ENCODE results near the gene POU2AF1. TPM values are rescaled to one million over a fixed set of nuclear protein-coding genes. Genes with fewer than 3 reads are reported as not detected.

Gene POU2AF1
- total RNA-seq, 3 donors from 2014 or later (not counting 1 experiment from before 2014, with no cell fraction given) = 0.82 to 16.8 (median 1.1) TPM

DNA sequence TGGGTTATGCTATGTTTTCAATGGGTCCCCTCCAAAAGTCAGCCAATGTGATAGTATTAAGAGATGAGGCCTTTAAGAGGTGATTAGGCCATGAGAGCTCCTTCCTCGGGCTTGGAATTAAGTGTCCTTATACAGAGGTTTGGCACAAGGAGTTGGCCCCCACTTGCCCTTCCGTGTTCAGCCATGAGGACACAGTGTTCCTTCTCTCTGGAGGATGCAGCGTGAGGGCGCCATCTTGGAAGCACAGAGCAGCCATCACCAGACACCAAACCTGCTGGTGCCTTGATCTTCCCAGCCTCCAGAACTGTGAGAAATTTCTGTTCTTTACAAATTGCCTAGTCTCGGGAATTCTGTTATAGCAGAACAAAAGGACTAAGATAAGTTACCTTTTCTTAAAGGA, 53.8 kb downstream of the POU2AF1 start:
- Histone ChIP-seq H3K27ac (ENCODE audit: low read length) (no peak overlapping the region), H3K27me3 (ENCODE audit: control insufficient read depth, insufficient read depth, low read length) (no peaks in the 10 kb centered on the region), H3K36me3 (ENCODE audit: control insufficient read depth, insufficient read depth, low read length) (no peaks in the 10 kb centered on the region), H3K9me3 (ENCODE audit: control insufficient read depth, insufficient read depth, low read length) (no peaks in the 10 kb centered on the region), H3K4me3 (ENCODE audit: low read length) (no peak overlapping the region), H3K4me1 (ENCODE audit: control insufficient read depth, insufficient read depth, low read length) (no peaks in the 10 kb centered on the region)
- H3K4me1 Mint-ChIP-seq = no peaks in the 10 kb centered on the region
- H3K27me3 Mint-ChIP-seq (ENCODE audit: low read depth in 2 of 2) = peaks cover 5 to 6% of the 10 kb centered on the region in 2 donors
- WGBS (ENCODE audit: insufficient coverage) = 93% methylated on average over 4 of the region's 5 CpGs
- H3K36me3 Mint-ChIP-seq = no peaks in the 10 kb centered on the region
- no peak overlapping the region for H3K4me3 Mint-ChIP-seq
- H3K27ac Mint-ChIP-seq = no peak overlapping the region
- intact Hi-C loops (cut with micrococcal nuclease) = no loop called here
- ATAC-seq (no peak), DNase-seq (no peak)
- TF ChIP-seq, protein P1, sequence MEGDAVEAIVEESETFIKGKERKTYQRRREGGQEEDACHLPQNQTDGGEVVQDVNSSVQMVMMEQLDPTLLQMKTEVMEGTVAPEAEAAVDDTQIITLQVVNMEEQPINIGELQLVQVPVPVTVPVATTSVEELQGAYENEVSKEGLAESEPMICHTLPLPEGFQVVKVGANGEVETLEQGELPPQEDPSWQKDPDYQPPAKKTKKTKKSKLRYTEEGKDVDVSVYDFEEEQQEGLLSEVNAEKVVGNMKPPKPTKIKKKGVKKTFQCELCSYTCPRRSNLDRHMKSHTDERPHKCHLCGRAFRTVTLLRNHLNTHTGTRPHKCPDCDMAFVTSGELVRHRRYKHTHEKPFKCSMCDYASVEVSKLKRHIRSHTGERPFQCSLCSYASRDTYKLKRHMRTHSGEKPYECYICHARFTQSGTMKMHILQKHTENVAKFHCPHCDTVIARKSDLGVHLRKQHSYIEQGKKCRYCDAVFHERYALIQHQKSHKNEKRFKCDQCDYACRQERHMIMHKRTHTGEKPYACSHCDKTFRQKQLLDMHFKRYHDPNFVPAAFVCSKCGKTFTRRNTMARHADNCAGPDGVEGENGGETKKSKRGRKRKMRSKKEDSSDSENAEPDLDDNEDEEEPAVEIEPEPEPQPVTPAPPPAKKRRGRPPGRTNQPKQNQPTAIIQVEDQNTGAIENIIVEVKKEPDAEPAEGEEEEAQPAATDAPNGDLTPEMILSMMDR (IDR thresholded peaks at IDR 0.05) = no peak
- no peaks in the 10 kb centered on the region for H3K9me3 Mint-ChIP-seq

DNA sequence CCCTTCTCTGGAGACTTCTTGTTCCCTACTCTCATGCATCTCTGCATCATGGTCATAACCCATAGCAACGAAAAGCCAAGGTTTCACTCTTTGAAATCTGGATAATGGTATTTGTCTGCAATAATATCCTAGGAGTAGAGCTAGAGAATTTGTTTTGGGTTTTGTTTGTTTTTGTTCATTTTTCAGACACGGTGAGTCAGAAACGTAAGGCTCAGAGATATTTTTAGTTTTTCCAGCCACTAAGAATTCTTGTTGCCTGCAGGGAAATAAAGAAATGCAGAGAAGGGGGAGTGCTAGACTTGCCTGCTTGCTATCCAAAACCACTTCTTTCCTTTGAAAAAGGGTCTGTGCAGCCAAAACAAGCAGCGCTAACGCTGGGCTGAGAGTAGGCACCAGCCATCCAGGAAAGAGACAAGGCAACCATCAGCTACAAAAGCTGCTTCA, 54.8 kb downstream of the POU2AF1 start:
- no peaks in the 10 kb centered on the region for H3K9me3 Mint-ChIP-seq
- H3K4me3 Mint-ChIP-seq = no peak overlapping the region
- no peak overlapping the region for H3K4me3 ChIP-seq (ENCODE audit: low read length)
- no peaks in the 10 kb centered on the region for H3K36me3 ChIP-seq (ENCODE audit: control insufficient read depth, insufficient read depth, low read length)
- no peak overlapping the region for H3K27ac Mint-ChIP-seq
- DNase-seq (no peak), ATAC-seq (no peak)
- no peaks in the 10 kb centered on the region for H3K4me1 Mint-ChIP-seq
- peaks cover 5 to 6% of the 10 kb centered on the region in 2 donors for H3K27me3 Mint-ChIP-seq (ENCODE audit: low read depth in 2 of 2)
- WGBS (ENCODE audit: insufficient coverage) = 87% methylated on average over 5 of the region's 5 CpGs
- no peaks in the 10 kb centered on the region for H3K27me3 ChIP-seq (ENCODE audit: control insufficient read depth, insufficient read depth, low read length)
- no peaks in the 10 kb centered on the region for H3K9me3 ChIP-seq (ENCODE audit: control insufficient read depth, insufficient read depth, low read length)
- no peaks in the 10 kb centered on the region for H3K36me3 Mint-ChIP-seq
- TF ChIP-seq, protein P1 (IDR thresholded peaks at IDR 0.05) = no peak
- intact Hi-C loops (cut with micrococcal nuclease) = no loop called here
- H3K4me1 ChIP-seq (ENCODE audit: control insufficient read depth, insufficient read depth, low read length) = no peaks in the 10 kb centered on the region
- no peak overlapping the region for H3K27ac ChIP-seq (ENCODE audit: low read length)

DNA sequence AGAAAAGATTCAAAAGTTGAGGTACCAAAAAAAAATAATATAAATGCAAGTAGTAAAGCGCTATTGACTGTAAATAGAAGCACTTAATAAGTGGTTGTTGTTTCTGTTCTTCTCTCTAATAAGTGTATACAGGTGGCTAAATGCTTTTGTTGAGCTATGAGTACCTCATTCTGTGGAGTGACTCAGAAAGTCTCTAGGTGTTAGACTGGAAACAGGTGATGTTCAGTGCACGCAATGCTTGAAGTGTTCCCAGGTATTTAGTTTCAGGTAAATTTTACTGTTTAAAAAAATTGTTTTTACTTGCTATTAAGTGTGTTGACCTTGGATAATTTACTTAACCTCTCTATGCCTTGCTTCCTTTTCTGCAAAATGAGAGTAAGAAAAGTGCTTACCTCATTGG, 56.5 kb downstream of the POU2AF1 start:
- WGBS (ENCODE audit: insufficient coverage) = 93% methylated on average over 2 of the region's 2 CpGs
- H3K4me3 Mint-ChIP-seq = no peak overlapping the region
- no peaks in the 10 kb centered on the region for H3K36me3 Mint-ChIP-seq
- Histone ChIP-seq H3K9me3 (ENCODE audit: control insufficient read depth, insufficient read depth, low read length) (no peaks in the 10 kb centered on the region), H3K4me1 (ENCODE audit: control insufficient read depth, insufficient read depth, low read length) (no peaks in the 10 kb centered on the region), H3K27ac (ENCODE audit: low read length) (no peak overlapping the region), H3K36me3 (ENCODE audit: control insufficient read depth, insufficient read depth, low read length) (no peaks in the 10 kb centered on the region), H3K27me3 (ENCODE audit: control insufficient read depth, insufficient read depth, low read length) (no peaks in the 10 kb centered on the region), H3K4me3 (ENCODE audit: low read length) (no peak overlapping the region)
- H3K4me1 Mint-ChIP-seq = no peaks in the 10 kb centered on the region
- TF ChIP-seq, protein P1 (IDR thresholded peaks at IDR 0.05) = no peak
- no peak for ATAC-seq
- H3K9me3 Mint-ChIP-seq = no peaks in the 10 kb centered on the region
- H3K27me3 Mint-ChIP-seq (ENCODE audit: low read depth in 2 of 2) = peaks cover 5 to 6% of the 10 kb centered on the region in 2 donors
- no peak for DNase-seq
- intact Hi-C loops (cut with micrococcal nuclease) = no loop called here
- H3K27ac Mint-ChIP-seq = no peak overlapping the region
